Bronchial epithelial cell (primary cell): ENCODE data around the gene LIX1L. TPM values are rescaled to one million over a fixed set of nuclear protein-coding genes. Genes with fewer than 3 reads are reported as not detected.
A peak's percentile ranks its signal among the peaks of the same experiment; 100 is the strongest.

Experiments used
- DNase-seq: peaks from one replicate; pipeline ENCODE4 v3.0.0-alpha.2; 2010; ENCODE audit warnings: low read depth
- FAIRE-seq: peaks from 2 replicates; lab custom pipeline; 2011; peaks lifted over from hg19 to GRCh38; lab: Jason Lieb, UNC
- H3K27me3 ChIP-seq: 2 replicates; pipeline ENCODE4 v1.5.1; 2011; ENCODE audit warnings: low read length; ENCODE audit not compliant: control insufficient read depth, insufficient read depth
- H3K36me3 ChIP-seq: 2 replicates; pipeline ENCODE4 v1.5.1; 2011; ENCODE audit warnings: low read length; ENCODE audit not compliant: control insufficient read depth, insufficient read depth
- H3K4me3 ChIP-seq: 2 replicates; pipeline ENCODE4 v1.5.1; 2011; ENCODE audit warnings: mild to moderate bottlenecking, low read depth, low read length, control low read depth
- total RNA-seq: library from RNA; depleted of rRNA; stranded (reverse); fragments of >200 nt; gene quantifications from 2 replicates; pipeline ENCODE4 v1.2.1, GENCODE V29; 2014
- TF ChIP-seq, protein P1 (sequence below): IDR thresholded peaks from 2 replicates; pipeline ENCODE4 v1.5.1; 2011; ENCODE audit warnings: mild to moderate bottlenecking, moderate library complexity, low read length, control low read depth, inconsistent platforms; ENCODE audit not compliant: insufficient read depth, severe bottlenecking

The LIX1L gene
- total RNA-seq, 1 donor from 2014 or later, result 3.4 TPM

DNA sequence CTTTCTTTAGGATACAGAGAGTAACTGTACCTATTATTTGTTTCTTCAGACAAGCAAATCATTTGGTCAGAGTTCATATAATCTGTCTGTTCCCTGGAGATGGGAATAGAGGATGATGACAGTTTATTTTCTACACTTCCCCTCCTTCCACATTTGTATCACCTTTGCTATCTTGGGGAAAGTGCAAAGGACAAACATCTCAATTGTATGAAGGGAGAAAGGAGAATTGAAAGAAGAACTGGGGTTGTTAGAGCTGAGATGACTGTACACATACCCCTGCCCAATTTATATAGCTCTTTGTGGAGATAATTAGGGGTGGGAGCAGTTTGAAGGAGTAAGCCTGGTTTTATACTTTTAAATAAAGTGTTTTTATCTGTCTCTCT is 20.6 kb upstream of the LIX1L start:
- Histone ChIP-seq H3K36me3 (no peaks in the 10 kb centered on the region), H3K4me3 (no peak overlapping the region), H3K27me3 (no peaks in the 10 kb centered on the region)
- no peak for FAIRE-seq
- DNase-seq, result no peak
- TF ChIP-seq, protein P1, sequence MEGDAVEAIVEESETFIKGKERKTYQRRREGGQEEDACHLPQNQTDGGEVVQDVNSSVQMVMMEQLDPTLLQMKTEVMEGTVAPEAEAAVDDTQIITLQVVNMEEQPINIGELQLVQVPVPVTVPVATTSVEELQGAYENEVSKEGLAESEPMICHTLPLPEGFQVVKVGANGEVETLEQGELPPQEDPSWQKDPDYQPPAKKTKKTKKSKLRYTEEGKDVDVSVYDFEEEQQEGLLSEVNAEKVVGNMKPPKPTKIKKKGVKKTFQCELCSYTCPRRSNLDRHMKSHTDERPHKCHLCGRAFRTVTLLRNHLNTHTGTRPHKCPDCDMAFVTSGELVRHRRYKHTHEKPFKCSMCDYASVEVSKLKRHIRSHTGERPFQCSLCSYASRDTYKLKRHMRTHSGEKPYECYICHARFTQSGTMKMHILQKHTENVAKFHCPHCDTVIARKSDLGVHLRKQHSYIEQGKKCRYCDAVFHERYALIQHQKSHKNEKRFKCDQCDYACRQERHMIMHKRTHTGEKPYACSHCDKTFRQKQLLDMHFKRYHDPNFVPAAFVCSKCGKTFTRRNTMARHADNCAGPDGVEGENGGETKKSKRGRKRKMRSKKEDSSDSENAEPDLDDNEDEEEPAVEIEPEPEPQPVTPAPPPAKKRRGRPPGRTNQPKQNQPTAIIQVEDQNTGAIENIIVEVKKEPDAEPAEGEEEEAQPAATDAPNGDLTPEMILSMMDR, result no peak

DNA sequence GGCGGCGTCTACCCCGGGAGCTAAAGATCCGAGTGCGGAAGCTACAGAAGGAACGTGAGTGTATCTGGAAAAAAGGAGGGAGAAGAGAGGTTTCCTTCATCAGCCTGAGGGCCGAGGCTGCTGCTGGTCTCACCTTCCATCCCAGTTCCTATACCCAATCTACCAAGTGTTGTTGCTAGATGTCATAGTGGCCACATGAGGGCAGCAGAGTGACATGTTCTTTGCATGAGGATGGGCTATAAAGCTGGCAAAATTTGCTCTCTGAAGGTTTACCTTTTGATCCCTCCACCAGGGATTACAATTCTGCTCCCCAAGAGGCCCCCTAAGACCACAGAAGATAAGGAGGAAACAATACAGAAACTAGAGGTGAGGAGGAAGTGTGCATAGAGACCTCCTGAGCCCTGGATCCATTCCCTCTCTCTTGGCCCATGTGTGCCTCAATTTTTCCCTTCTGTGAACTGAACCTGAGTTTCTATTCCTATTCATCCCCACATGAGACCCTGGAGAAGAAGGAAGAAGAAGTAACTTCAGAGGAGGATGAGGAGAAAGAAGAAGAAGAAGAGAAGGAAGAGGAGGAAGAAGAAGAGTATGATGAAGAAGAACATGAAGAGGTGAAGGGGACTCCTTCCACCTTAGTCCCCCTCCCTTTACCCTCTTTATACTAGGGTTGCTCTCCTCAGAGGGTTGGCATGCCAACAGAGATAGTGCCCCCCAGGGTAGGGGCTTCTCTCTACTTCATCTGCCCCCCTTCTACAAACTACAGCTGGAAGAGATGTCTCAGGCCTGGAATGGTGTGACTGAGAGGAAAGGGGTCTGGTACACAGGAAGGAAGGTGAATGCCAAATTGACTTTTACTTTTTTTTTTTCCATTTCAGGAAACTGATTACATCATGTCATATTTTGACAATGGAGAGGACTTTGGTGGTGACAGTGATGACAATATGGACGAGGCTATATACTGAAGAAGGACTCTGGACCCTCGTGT is 20.0 kb upstream of the LIX1L start:
- Histone ChIP-seq H3K36me3 (no peaks in the 10 kb centered on the region), H3K27me3 (no peaks in the 10 kb centered on the region), H3K4me3 (no peak overlapping the region)
- FAIRE-seq (no peak), DNase-seq (peak; percentile 72)
- TF ChIP-seq, protein P1, result peak; percentile 80

DNA sequence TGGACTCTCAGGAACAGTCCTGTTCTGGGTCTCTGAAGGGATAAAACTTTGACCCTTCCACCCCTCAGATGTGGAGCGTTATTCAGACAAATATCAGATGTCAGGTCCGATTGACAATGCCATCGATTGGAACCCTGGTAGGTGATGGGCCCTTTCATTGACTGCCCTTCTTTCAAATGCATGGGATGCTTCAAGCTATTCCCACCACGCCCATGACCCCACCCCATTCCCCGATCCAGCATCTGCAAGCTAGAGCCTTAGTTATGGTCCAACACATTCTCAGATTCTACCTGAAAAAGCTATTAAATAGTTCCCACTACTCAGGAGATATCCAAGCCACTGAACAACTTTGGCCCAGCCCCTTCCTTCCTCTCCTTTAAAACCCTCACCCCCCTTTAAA is 19.2 kb upstream of the LIX1L start:
- FAIRE-seq (no peak), DNase-seq (no peak)
- TF ChIP-seq, protein P1, result no peak
- no peaks in the 10 kb centered on the region for H3K36me3 ChIP-seq
- H3K4me3 ChIP-seq, result no peak overlapping the region
- no peaks in the 10 kb centered on the region for H3K27me3 ChIP-seq

DNA sequence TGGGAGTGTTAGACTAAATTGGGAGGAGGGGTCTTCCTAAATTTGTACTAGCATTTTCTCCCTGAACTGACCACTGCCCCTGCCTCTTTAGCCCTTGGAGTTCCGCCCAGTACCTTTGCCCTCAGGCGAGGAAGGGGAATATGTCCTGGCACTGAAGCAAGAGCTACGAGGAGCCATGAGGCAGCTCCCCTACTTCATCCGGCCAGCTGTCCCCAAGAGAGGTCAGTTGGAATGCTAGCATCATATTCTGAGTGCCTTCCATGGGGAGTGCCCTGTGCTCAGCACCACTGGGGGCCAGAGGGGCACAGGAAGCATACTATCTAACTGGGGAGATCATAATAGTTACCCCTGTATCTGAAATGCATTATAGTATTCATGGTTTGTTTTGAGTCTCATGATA is 17.4 kb upstream of the LIX1L start:
- no peak for DNase-seq
- no peaks in the 10 kb centered on the region for H3K27me3 ChIP-seq
- TF ChIP-seq, protein P1, result no peak
- H3K36me3 ChIP-seq, result no peaks in the 10 kb centered on the region
- H3K4me3 ChIP-seq, result no peak overlapping the region
- FAIRE-seq, result no peak

DNA sequence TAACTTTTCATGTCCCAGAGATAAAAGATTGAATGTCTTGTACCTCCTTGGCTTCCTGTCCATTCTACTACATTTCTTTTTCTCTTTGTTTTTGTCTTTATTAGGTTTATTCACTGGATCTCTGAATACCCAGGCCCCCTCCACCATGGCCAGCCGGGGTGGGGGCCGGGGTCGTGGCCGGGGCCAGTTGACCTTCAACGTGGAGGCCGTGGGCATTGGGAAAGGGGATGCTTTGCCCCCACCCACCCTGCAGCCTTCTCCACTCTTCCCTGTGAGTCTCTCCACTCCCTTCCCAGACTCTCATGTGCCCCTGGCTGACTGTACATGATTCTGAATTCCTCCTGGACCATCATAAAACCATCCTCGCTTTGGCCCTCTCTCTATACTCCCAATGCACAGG is 16.9 kb upstream of the LIX1L start:
- Histone ChIP-seq H3K4me3 (no peak overlapping the region), H3K36me3 (no peaks in the 10 kb centered on the region), H3K27me3 (no peaks in the 10 kb centered on the region)
- TF ChIP-seq, protein P1, result no peak
- DNase-seq, result no peak
- no peak for FAIRE-seq
